Esophagus muscularis mucosa (tissue), 4 donors: ENCODE results near the gene PLD5. TPM values are rescaled to one million over a fixed set of nuclear protein-coding genes. Genes with fewer than 3 reads are reported as not detected.

Source experiments
- DNase-seq: peaks from one replicate; pipeline ENCODE4 v3.0.0-alpha.2; 2017; ENCODE audit errors: extremely low spot score
- H3K27ac ChIP-seq, 4 donors: fragments of 200-600 bp; sonication (generic); replicated peaks in 1 of 4; 1 replicate in 3 of 4; 2 replicates in 1 of 4; pipeline ENCODE4 v1.5.1; 2016 to 2019; ENCODE audit warnings: mild to moderate bottlenecking in 1 of 4
- H3K27me3 ChIP-seq, 4 donors: fragments of 200-600 bp; sonication (generic); one replicate each; pipeline versions ENCODE4 v1.5.1 to v1.6.0; 2016 to 2019
- H3K36me3 ChIP-seq, 4 donors: fragments of 200-600 bp; sonication (generic); one replicate each; pipeline ENCODE4 v1.5.1; 2016 to 2019
- H3K4me1 ChIP-seq, 4 donors: fragments of 200-600 bp; sonication (generic); one replicate each; pipeline ENCODE4 v1.5.1; 2016 to 2019
- H3K4me3 ChIP-seq, 4 donors: fragments of 200-600 bp; sonication (generic); 1 replicate in 2 of 4; 2 replicates in 2 of 4; pipeline ENCODE4 v1.5.1; 2016 to 2019; ENCODE audit warnings: mild to moderate bottlenecking in 4 of 4, moderate library complexity in 1 of 4
- H3K9me3 ChIP-seq, 4 donors: fragments of 200-600 bp; sonication (generic); 1 replicate in 3 of 4; 2 replicates in 1 of 4; pipeline ENCODE4 v1.5.1; 2016 to 2019
- CTCF ChIP-seq, 3 experiments: fragments of 200-600 bp in 2 of 3; fragments of 450-650 bp in 1 of 3; sonication (generic) in 2 of 3; IDR thresholded peaks; one replicate each; pipeline ENCODE4 v1.5.1; 2017 to 2019; ENCODE audit warnings: antibody characterized with exemption in 3 of 3, mild to moderate bottlenecking in 2 of 3, moderate library complexity in 1 of 3
- EP300 ChIP-seq: sonication (generic); formaldehyde crosslinking; IDR thresholded peaks from one replicate; pipeline ENCODE4 v1.6.1; 2017; ENCODE audit warnings: antibody characterized with exemption
- POLR2A ChIP-seq: fragments of 450-650 bp; IDR thresholded peaks from one replicate; pipeline ENCODE4 v1.6.1; 2017; ENCODE audit warnings: antibody characterized with exemption, moderate library complexity, mild to moderate bottlenecking, low read depth
- POLR2AphosphoS5 ChIP-seq, 2 donors: sonication (generic); formaldehyde crosslinking; IDR thresholded peaks; one replicate each; pipeline ENCODE4 v1.6.1; 2017; ENCODE audit warnings: antibody characterized with exemption in 2 of 2
- WGBS: methylation state at CpG from one replicate; pipeline ENCODE4 v1.1.5; 2018; 5-methylcytosine and 5-hydroxymethylcytosine counted together
- intact Hi-C: fragments of 100-400 bp; cut with DNase I; formaldehyde crosslinking; loops from one replicate; pipeline ENCODE4 v1.15.1; 2023
- total RNA-seq, 4 donors: library from RNA; depleted of rRNA; stranded (reverse); fragments of >200 nt; gene quantifications; one replicate each; pipeline versions ENCODE4 v1.1.0 to v1.2.1, GENCODE V29; 2016

The PLD5 gene
- total RNA-seq, 4 donors from 2014 or later, result 0.33 to 1.7 (median 0.50) TPM

DNA sequence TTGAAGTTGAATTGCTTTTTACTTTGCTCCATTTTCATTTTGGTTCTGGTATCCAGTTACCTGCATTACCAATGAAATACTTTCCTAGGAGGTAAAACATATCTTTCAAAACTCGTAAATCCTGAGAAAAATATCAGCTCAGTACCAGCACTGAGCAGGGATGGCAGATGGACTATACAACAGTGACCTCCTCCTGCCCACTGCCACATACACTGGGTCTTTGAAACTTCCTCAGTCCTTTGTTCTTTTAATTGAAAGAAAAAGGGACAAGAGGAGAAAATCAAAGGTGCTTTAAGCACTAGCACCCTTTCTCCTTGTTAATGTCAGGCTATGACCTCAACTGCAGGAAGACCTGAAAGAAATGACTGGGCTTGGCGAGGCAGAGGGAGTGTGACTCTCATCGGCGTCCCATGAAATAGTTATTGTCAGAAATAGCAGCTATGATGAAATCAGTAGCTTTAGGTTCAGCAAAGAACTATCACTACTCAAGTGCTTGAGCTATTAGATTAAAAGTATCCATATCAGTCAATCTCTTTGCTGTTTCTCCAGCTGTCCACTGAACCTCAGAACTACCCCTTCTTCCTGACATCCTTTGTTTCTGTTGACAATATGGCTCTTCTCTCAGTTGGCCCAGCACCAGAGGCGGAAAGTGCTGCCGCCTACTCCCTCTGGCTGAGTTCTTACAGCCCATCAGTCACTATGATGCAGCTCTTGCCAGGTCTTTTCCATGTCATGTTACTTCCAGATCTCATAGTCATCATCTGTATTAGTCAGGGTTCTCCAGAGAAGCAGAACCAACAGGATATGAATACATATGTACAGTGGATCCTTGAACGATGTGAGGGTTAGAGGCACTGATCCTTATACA, 318.6 kb downstream of the PLD5 start:
- no peak overlapping the region for H3K27ac ChIP-seq
- H3K4me1 ChIP-seq, result no peaks in the 10 kb centered on the region
- DNase-seq, result no peak
- TF ChIP-seq EP300 (no peak), CTCF (IDR thresholded peaks at IDR 0.05) (no peak), POLR2AphosphoS5 (IDR thresholded peaks at IDR 0.05) (no peak), POLR2A (no peak)
- intact Hi-C loops, result no loop called here
- WGBS, result 62% methylated on average over 7 of the region's 7 CpGs
- H3K9me3 ChIP-seq, result no peaks in the 10 kb centered on the region
- H3K27me3 ChIP-seq, result peaks cover 0 to 16% (median 0%) of the 10 kb centered on the region in 4 donors
- H3K36me3 ChIP-seq, result no peaks in the 10 kb centered on the region
- H3K4me3 ChIP-seq, result no peak overlapping the region

- H3K9me3 ChIP-seq, result no peaks in the 10 kb centered on the region
- intact Hi-C loops, result no loop called here
- 87% methylated on average over 6 of the region's 6 CpGs for WGBS
- H3K4me3 ChIP-seq, result no peak overlapping the region
- no peaks in the 10 kb centered on the region for H3K36me3 ChIP-seq
- TF ChIP-seq EP300 (no peak), POLR2A (no peak), CTCF (IDR thresholded peaks at IDR 0.05) (no peak), POLR2AphosphoS5 (IDR thresholded peaks at IDR 0.05) (no peak)
- no peaks in the 10 kb centered on the region for H3K4me1 ChIP-seq
- H3K27ac ChIP-seq, result no peak overlapping the region
- DNase-seq, result no peak
- H3K27me3 ChIP-seq, result no peaks in the 10 kb centered on the region
These were observed 321.2 kb downstream of the PLD5 start for GRCh38 chr1:242203262-242203661.

GRCh38 chr1:242201090-242201489, 323.4 kb downstream of the PLD5 start:
- H3K4me1 ChIP-seq, result no peaks in the 10 kb centered on the region
- no peaks in the 10 kb centered on the region for H3K36me3 ChIP-seq
- intact Hi-C loops, result no loop called here
- H3K4me3 ChIP-seq, result no peak overlapping the region
- DNase-seq, result no peak
- TF ChIP-seq POLR2A, result no peak
- no peak for TF ChIP-seq EP300
- TF ChIP-seq CTCF (IDR thresholded peaks at IDR 0.05), result no peak
- no peak for TF ChIP-seq POLR2AphosphoS5 (IDR thresholded peaks at IDR 0.05)
- H3K27me3 ChIP-seq, result no peaks in the 10 kb centered on the region
- no peak overlapping the region for H3K27ac ChIP-seq
- no peaks in the 10 kb centered on the region for H3K9me3 ChIP-seq
- 82% methylated on average over 2 of the region's 2 CpGs for WGBS

DNA sequence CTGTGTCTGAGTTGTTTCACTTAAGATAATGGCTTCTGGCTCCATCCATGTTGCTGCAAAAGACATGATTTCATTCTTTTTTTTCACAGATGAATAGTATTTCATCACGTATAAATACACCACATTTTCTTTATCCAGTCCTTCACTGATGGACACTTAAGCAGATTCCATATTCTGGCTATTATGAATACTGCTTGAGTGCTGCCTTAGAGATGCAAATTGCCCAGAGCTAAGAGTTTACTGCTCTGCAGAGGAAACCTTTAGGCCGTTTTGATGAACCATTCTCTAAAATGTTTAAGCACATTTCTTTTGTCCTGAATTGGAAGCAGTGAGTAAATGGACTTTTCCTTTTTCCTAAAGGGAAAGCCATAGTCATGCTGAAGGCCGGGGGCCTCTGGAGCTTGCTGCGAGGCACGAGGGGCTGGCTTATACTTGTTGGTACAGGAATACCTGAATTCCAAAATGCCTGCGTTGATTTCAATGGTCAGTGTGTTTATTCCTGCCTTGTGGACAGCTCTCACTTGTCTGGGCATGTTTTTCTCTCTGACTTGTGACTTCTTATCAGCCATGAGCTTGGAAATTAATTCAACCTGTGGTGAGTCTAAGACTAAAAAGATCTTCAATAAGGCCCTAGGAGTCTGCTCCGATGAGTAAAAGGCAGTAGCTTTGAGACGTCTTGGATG, 324.6 kb downstream of the PLD5 start:
- no peak for DNase-seq
- H3K4me3 ChIP-seq, result no peak overlapping the region
- no peaks in the 10 kb centered on the region for H3K27me3 ChIP-seq
- TF ChIP-seq POLR2AphosphoS5 (IDR thresholded peaks at IDR 0.05) (no peak), POLR2A (no peak), EP300 (no peak), CTCF (IDR thresholded peaks at IDR 0.05) (no peak)
- H3K4me1 ChIP-seq, result no peaks in the 10 kb centered on the region
- no peaks in the 10 kb centered on the region for H3K9me3 ChIP-seq
- intact Hi-C loops, result no loop called here
- H3K36me3 ChIP-seq, result no peaks in the 10 kb centered on the region
- 84% methylated on average over 8 of the region's 8 CpGs for WGBS
- H3K27ac ChIP-seq, result no peak overlapping the region
